Mesothelial cell of epicardium (in vitro differentiated cells): ENCODE results near the gene BCS1L. TPM values are rescaled to one million over a fixed set of nuclear protein-coding genes. Genes with fewer than 3 reads are reported as not detected.

Source experiments
- DNase-seq, 2 experiments: peaks; one replicate each; pipeline ENCODE4 v3.0.0; 2021; ENCODE audit warnings: low spot score in 2 of 2; ENCODE audit not compliant: unreplicated experiment in 2 of 2
- H3K27ac Mint-ChIP-seq: 2 replicates; pipeline ENCODE4 v1.8.0; 2021; ENCODE audit warnings: mixed read lengths
- H3K27me3 Mint-ChIP-seq: 2 replicates; pipeline ENCODE4 v1.8.0; 2021; ENCODE audit warnings: low read depth, mixed read lengths
- H3K36me3 Mint-ChIP-seq: 2 replicates; pipeline ENCODE4 v1.8.0; 2021; ENCODE audit warnings: mixed read lengths
- H3K4me1 Mint-ChIP-seq: 2 replicates; pipeline ENCODE4 v1.8.0; 2021; ENCODE audit warnings: mixed read lengths
- H3K4me3 Mint-ChIP-seq: 2 replicates; pipeline ENCODE4 v1.8.0; 2021; ENCODE audit warnings: mild to moderate bottlenecking, moderate library complexity, mixed read lengths
- H3K9me3 Mint-ChIP-seq: 2 replicates; pipeline ENCODE4 v1.8.0; 2021; ENCODE audit warnings: mixed read lengths
- total RNA-seq: library from RNA; stranded (reverse); gene quantifications from 3 replicates; pipeline ENCODE4 v1.2.1, GENCODE V29; 2021
- TF ChIP-seq, protein P1 (sequence below): fragments of 200-600 bp; sonication (generic); IDR thresholded peaks from one replicate; pipeline ENCODE4 v1.5.0; 2021; ENCODE audit warnings: antibody characterized with exemption; ENCODE audit not compliant: unreplicated experiment

Gene BCS1L
- total RNA-seq, 1 donor from 2014 or later = 39.4 TPM

DNA sequence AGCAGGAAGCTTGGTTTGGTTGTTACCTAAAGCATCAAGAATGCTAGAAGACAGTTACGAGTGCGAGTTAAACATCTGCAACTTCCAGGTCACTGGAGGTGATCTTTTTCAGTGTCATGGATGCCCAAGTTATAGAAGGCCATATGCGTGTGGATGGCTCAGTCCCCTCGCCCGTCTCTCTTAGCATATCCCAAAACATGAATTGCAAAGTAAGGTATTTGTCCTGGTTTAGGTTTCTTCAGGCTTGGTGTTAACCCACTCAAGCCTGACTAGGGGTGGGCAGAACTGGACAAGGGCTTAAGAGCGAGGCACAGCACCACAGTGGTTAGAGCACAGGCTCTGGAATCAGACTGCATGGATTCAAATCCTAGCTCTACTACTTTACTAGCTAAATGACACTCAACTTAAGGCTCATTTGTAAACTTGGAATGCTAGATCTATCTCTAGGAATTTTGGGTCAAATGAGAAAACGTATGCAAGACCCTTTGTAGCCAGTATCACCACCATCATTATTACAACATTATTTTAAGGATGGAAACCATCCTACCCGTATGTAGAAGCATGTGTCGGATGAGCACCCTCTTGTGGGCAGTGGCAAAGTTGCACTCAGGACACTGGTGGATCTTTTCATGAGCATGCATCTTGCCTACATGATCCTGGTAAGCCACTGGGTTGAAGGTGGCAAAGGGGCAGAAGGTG lies 11.2 kb upstream of the BCS1L start:
- no peak for DNase-seq
- no peaks in the 10 kb centered on the region for H3K9me3 Mint-ChIP-seq
- no peaks in the 10 kb centered on the region for H3K4me1 Mint-ChIP-seq
- H3K27me3 Mint-ChIP-seq = no peaks in the 10 kb centered on the region
- H3K27ac Mint-ChIP-seq = no peak overlapping the region
- peaks cover 34% of the 10 kb centered on the region for H3K36me3 Mint-ChIP-seq
- TF ChIP-seq, protein P1, sequence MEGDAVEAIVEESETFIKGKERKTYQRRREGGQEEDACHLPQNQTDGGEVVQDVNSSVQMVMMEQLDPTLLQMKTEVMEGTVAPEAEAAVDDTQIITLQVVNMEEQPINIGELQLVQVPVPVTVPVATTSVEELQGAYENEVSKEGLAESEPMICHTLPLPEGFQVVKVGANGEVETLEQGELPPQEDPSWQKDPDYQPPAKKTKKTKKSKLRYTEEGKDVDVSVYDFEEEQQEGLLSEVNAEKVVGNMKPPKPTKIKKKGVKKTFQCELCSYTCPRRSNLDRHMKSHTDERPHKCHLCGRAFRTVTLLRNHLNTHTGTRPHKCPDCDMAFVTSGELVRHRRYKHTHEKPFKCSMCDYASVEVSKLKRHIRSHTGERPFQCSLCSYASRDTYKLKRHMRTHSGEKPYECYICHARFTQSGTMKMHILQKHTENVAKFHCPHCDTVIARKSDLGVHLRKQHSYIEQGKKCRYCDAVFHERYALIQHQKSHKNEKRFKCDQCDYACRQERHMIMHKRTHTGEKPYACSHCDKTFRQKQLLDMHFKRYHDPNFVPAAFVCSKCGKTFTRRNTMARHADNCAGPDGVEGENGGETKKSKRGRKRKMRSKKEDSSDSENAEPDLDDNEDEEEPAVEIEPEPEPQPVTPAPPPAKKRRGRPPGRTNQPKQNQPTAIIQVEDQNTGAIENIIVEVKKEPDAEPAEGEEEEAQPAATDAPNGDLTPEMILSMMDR = peak; percentile 69
- H3K4me3 Mint-ChIP-seq = no peak overlapping the region

DNA sequence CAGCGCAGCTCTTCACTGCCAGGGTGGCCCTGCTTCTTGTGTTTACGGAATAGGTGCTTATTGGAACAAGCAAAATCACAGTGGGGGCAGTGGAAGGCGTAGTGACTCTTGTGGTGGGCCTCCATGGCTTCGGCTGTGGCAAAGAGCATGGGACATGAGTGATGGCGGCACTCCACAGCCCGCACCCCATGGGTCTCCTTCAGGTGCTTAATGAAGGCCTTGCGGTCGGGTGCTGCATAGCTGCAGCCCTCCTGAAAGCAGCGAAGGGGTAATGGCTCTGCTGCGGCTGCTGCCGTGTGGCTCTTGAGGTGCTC lies 10.7 kb upstream of the BCS1L start:
- no peaks in the 10 kb centered on the region for H3K27me3 Mint-ChIP-seq
- H3K4me3 Mint-ChIP-seq = no peak overlapping the region
- H3K4me1 Mint-ChIP-seq = no peaks in the 10 kb centered on the region
- TF ChIP-seq, protein P1 = peak; percentile 7
- H3K36me3 Mint-ChIP-seq = peaks cover 33% of the 10 kb centered on the region
- H3K27ac Mint-ChIP-seq = no peak overlapping the region
- DNase-seq = no peak
- H3K9me3 Mint-ChIP-seq = no peaks in the 10 kb centered on the region

GRCh38 chr2:218655751-218656150 lies 3.7 kb upstream of the BCS1L start:
- Mint-ChIP-seq H3K27me3 (no peaks in the 10 kb centered on the region), H3K4me3 (no peak overlapping the region), H3K27ac (no peak overlapping the region), H3K4me1 (peaks cover 17% of the 10 kb centered on the region), H3K36me3 (peaks cover 3% of the 10 kb centered on the region), H3K9me3 (no peaks in the 10 kb centered on the region)
- TF ChIP-seq, protein P1 = no peak
- no peak for DNase-seq

- H3K27me3 Mint-ChIP-seq = no peaks in the 10 kb centered on the region
- H3K4me3 Mint-ChIP-seq = peak overlapping the region; percentile 95
- peaks cover 17% of the 10 kb centered on the region for H3K4me1 Mint-ChIP-seq
- TF ChIP-seq, protein P1 = no peak
- peaks cover 6% of the 10 kb centered on the region for H3K36me3 Mint-ChIP-seq
- peak overlapping the region; percentile 91 for H3K27ac Mint-ChIP-seq
- no peak for DNase-seq
- no peaks in the 10 kb centered on the region for H3K9me3 Mint-ChIP-seq
Measured at GRCh38 chr2:218658671-218659257, 719 bp upstream of the BCS1L start.

DNA sequence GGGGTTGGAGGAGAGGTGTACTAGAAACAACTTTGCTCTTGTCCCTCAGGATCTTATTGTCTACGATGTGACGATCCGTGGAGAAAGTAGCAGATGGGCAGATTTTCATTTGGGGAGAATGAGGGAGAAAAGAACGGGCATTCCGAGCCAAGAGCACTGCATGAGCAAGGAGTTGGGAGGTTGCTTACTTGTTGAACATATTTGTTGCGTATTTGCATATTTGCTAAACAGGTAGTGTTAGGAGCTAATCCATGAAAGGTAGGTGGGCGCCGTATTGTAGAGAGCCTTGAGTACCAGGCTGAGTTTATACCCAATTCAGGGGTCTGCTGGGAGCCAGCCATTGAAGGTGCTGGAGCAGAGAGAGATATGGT lies 490 bp downstream of the BCS1L start:
- H3K4me3 Mint-ChIP-seq = peak overlapping the region; percentile 95
- H3K27ac Mint-ChIP-seq = peak overlapping the region; percentile 91
- H3K4me1 Mint-ChIP-seq = peaks cover 17% of the 10 kb centered on the region
- H3K36me3 Mint-ChIP-seq = peaks cover 6% of the 10 kb centered on the region
- no peaks in the 10 kb centered on the region for H3K27me3 Mint-ChIP-seq
- H3K9me3 Mint-ChIP-seq = no peaks in the 10 kb centered on the region
- DNase-seq = no peak
- TF ChIP-seq, protein P1 = no peak

DNA sequence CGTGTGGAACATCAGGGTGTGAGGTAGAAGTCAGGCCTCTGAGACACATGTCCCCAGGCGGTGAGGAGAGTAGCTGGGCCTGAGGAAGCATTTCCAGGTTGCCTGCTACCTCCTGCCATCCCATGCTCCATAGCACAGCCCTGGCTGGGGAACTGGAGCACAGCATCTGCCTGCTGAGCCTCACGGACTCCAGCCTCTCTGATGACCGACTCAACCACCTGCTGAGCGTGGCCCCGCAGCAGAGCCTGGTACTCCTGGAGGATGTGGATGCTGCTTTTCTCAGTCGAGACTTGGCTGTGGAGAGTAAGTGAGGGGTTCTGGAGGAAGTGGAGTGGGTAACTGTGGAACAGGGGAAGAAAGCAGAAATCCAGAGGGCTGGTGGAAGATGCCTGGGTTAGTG lies 2.9 kb downstream of the BCS1L start:
- H3K4me3 Mint-ChIP-seq = no peak overlapping the region
- no peaks in the 10 kb centered on the region for H3K27me3 Mint-ChIP-seq
- peaks cover 17% of the 10 kb centered on the region for H3K4me1 Mint-ChIP-seq
- H3K9me3 Mint-ChIP-seq = no peaks in the 10 kb centered on the region
- H3K27ac Mint-ChIP-seq = no peak overlapping the region
- TF ChIP-seq, protein P1 = no peak
- H3K36me3 Mint-ChIP-seq = peaks cover 12% of the 10 kb centered on the region
- no peak for DNase-seq
